Peyer's patch (tissue), 4 donors: ENCODE data around the gene ENO3. TPM values are rescaled to one million over a fixed set of nuclear protein-coding genes. Genes with fewer than 3 reads are reported as not detected.
"Not testable (repeated sequence)": the region's sequence is repeated elsewhere in the genome, so short reads cannot be mapped to it uniquely, and the experiment has no call there.

Source experiments
- DNase-seq, 3 donors: peaks; one replicate each; pipeline ENCODE4 v3.0.0-alpha.2; 2017 to 2019
- H3K27ac ChIP-seq, 4 donors: fragments of 200-600 bp; sonication (generic); one replicate each; pipeline ENCODE4 v1.5.1; 2016 to 2019
- H3K27me3 ChIP-seq, 2 donors: fragments of 200-600 bp; sonication (generic); one replicate each; pipeline ENCODE4 v1.5.1; 2019
- H3K36me3 ChIP-seq, 3 donors: fragments of 200-600 bp; sonication (generic); one replicate each; pipeline ENCODE4 v1.5.1; 2016 to 2019
- H3K4me1 ChIP-seq, 4 donors: fragments of 200-600 bp; sonication (generic); one replicate each; pipeline ENCODE4 v1.5.1; 2016 to 2019
- H3K4me3 ChIP-seq, 4 donors: fragments of 200-600 bp; sonication (generic); 1 replicate in 3 of 4; 2 replicates in 1 of 4; pipeline ENCODE4 v1.5.1; 2016 to 2019; ENCODE audit warnings: mild to moderate bottlenecking in 1 of 4
- H3K9me3 ChIP-seq, 4 donors: fragments of 200-600 bp; sonication (generic); one replicate each; pipeline ENCODE4 v1.5.1; 2016 to 2019; ENCODE audit warnings: mild to moderate bottlenecking in 1 of 4
- POLR2A ChIP-seq, 2 donors: fragments of 450-650 bp; IDR thresholded peaks; one replicate each; pipeline ENCODE4 v1.5.1; 2017; ENCODE audit warnings: antibody characterized with exemption in 2 of 2, mild to moderate bottlenecking in 2 of 2, moderate library complexity in 2 of 2
- total RNA-seq, 4 donors: library from RNA; depleted of rRNA; stranded (reverse); fragments of >200 nt; gene quantifications; one replicate each; pipeline ENCODE4 v1.1.0, GENCODE V29; 2016
- TF ChIP-seq, protein P1 (sequence below), 6 experiments: fragments of 450-650 bp in 4 of 6; fragments of 200-600 bp in 2 of 6; sonication (generic) in 1 of 6; IDR thresholded peaks; one replicate each; pipeline ENCODE4 v1.5.1; 2017 to 2019; ENCODE audit warnings: antibody characterized with exemption in 6 of 6, mild to moderate bottlenecking in 3 of 6, moderate library complexity in 1 of 6

Gene ENO3
- total RNA-seq, 4 donors from 2014 or later: 7.4 to 27.7 (median 20.6) TPM

DNA sequence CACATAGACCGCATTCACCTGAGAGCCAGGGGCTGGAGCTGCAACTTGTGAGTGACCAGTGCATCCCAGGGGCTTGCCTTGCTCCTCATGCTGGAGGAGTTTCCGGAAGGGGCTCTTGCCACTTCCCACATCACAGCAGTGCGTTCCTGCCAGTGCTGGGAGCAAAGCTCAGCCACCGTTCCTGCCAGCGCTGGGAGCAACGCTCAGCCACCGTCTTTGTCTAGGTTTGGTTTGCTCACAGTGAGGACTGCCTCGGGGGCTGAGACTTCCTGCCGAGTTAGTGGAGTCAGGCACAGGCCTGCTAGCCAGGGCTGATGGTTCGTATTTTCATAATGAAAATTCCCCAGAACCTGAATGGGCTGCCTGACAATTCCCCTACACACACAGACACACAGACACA, 42.6 kb upstream of the ENO3 start:
- Histone ChIP-seq H3K27me3 (no peaks in the 10 kb centered on the region), H3K36me3 (no peaks in the 10 kb centered on the region), H3K9me3 (no peaks in the 10 kb centered on the region), H3K4me1 (peaks cover 0 to 10% (median 3%) of the 10 kb centered on the region in 4 donors), H3K4me3 (no peak overlapping the region), H3K27ac (peak overlapping the region in 3 of 4 donors; percentile 26 to 34 (median 31))
- TF ChIP-seq, protein P1, sequence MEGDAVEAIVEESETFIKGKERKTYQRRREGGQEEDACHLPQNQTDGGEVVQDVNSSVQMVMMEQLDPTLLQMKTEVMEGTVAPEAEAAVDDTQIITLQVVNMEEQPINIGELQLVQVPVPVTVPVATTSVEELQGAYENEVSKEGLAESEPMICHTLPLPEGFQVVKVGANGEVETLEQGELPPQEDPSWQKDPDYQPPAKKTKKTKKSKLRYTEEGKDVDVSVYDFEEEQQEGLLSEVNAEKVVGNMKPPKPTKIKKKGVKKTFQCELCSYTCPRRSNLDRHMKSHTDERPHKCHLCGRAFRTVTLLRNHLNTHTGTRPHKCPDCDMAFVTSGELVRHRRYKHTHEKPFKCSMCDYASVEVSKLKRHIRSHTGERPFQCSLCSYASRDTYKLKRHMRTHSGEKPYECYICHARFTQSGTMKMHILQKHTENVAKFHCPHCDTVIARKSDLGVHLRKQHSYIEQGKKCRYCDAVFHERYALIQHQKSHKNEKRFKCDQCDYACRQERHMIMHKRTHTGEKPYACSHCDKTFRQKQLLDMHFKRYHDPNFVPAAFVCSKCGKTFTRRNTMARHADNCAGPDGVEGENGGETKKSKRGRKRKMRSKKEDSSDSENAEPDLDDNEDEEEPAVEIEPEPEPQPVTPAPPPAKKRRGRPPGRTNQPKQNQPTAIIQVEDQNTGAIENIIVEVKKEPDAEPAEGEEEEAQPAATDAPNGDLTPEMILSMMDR (IDR thresholded peaks at IDR 0.05): no peak
- DNase-seq: no peak

- Histone ChIP-seq H3K4me3 (no peak overlapping the region), H3K36me3 (no peaks in the 10 kb centered on the region), H3K4me1 (peaks cover 0 to 7% (median 0%) of the 10 kb centered on the region in 4 donors), H3K9me3 (no peaks in the 10 kb centered on the region), H3K27me3 (no peaks in the 10 kb centered on the region), H3K27ac (peak overlapping the region in 3 of 4 donors; percentile 26 to 34 (median 31))
- TF ChIP-seq, protein P1 (IDR thresholded peaks at IDR 0.05): peak; percentile 75 to 96 (median 90)
- TF ChIP-seq POLR2A (IDR thresholded peaks at IDR 0.05): no peak
- peak; percentile 83 to 95 (median 89) for DNase-seq
These were observed 42.0 kb upstream of the ENO3 start for GRCh38 chr17:4908711-4909496.

GRCh38 chr17:4913994-4914393, 36.9 kb upstream of the ENO3 start:
- H3K27ac ChIP-seq: no peak overlapping the region
- peaks cover 0 to 7% (median 0%) of the 10 kb centered on the region in 4 donors for H3K4me1 ChIP-seq
- no peak for TF ChIP-seq POLR2A (IDR thresholded peaks at IDR 0.05)
- TF ChIP-seq, protein P1 (IDR thresholded peaks at IDR 0.05): peak in 2 of 6 experiments; percentile 32 to 39
- no peaks in the 10 kb centered on the region for H3K27me3 ChIP-seq
- H3K4me3 ChIP-seq: no peak overlapping the region
- no peaks in the 10 kb centered on the region for H3K9me3 ChIP-seq
- no peak for DNase-seq
- H3K36me3 ChIP-seq: no peaks in the 10 kb centered on the region

DNA sequence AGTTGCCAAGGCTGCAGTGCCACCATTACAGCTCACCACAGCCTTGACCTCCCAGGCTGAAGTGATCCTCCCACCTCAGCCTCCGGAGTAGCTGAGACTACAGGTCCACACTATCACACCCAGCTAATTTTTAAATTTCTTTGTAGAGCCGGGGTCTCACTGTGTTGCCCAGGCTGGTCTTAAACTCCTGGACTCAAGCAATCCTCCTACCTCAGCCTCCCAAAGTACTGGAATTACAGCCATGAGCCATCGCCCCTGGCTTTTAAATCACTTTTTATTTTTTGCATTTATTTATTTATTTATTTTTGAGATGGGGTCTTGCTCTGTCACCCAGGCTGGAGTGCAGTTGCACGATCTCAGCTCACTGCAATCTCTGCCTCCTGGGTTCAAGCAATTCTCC, 36.4 kb upstream of the ENO3 start:
- not testable (repeated sequence) for H3K27me3 ChIP-seq, H3K4me1 ChIP-seq, H3K4me3 ChIP-seq, H3K36me3 ChIP-seq, DNase-seq, H3K27ac ChIP-seq, H3K9me3 ChIP-seq

DNA sequence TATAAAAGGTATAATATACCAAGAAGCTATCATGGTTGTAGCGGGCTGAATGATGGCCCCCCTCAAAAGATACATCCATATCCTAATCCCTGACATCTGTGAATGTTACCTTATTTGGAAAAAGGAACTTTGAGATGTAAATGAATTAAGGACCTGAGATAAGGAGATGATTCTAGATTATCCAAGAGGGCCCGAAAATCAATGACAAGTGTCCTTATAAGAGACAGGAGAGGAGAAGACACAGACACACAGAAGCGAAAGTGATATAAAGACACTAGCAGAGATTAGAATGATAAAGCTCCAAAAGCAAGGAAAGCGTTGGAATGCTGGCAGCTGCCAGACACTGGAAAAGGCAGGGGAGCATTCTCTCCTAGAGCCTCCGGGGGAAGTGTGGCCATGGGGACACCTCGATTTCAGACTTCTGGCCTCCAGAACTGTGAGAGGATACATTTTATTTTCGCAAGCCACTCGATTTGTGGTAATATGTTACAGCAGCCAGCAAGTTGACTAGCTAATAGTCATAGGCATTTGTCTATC, 31.3 kb upstream of the ENO3 start:
- TF ChIP-seq, protein P1 (IDR thresholded peaks at IDR 0.05): no peak
- no peak for TF ChIP-seq POLR2A (IDR thresholded peaks at IDR 0.05)
- no peak overlapping the region for H3K4me3 ChIP-seq
- H3K27me3 ChIP-seq: no peaks in the 10 kb centered on the region
- no peaks in the 10 kb centered on the region for H3K9me3 ChIP-seq
- no peaks in the 10 kb centered on the region for H3K4me1 ChIP-seq
- no peak overlapping the region for H3K27ac ChIP-seq
- DNase-seq: no peak
- no peaks in the 10 kb centered on the region for H3K36me3 ChIP-seq

- Histone ChIP-seq H3K4me1 (no peaks in the 10 kb centered on the region), H3K36me3 (no peaks in the 10 kb centered on the region), H3K4me3 (no peak overlapping the region), H3K27ac (no peak overlapping the region), H3K9me3 (no peaks in the 10 kb centered on the region), H3K27me3 (no peaks in the 10 kb centered on the region)
- no peak for DNase-seq
- no peak for TF ChIP-seq POLR2A (IDR thresholded peaks at IDR 0.05)
- TF ChIP-seq, protein P1 (IDR thresholded peaks at IDR 0.05): no peak
These were observed 30.4 kb upstream of the ENO3 start for GRCh38 chr17:4920351-4921048.
